Measurements from ENCODE around the gene FAM78A. TPM values are rescaled to one million over a fixed set of nuclear protein-coding genes. Genes with fewer than 3 reads are reported as not detected.

Gene FAM78A
- total and polyA plus RNA-seq, 7 donors = 4.3 to 17.6 (median 11.5) TPM

DNA sequence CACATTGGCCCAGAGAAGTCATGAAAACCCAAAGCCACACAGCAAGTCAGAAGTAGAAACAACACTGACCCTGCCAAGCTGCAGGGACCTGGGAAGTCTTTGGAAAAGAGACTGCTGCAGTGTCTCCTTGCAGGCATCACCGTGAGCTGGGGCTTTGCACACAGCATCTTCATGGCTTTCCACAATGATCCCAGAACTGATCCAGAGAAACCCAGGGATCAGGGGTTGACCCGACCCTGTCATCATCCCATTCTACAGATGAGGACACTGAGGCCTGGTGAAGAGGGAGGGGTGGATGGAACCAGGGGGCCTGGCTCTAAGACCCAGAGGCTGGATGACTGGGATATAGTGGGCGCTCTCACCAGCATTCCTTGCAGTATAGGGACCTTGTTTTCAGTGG is 4.3 kb upstream of the FAM78A start:
- no peak for DNase-seq
- intact Hi-C loops (cut with DNase I) = no loop called here

DNA sequence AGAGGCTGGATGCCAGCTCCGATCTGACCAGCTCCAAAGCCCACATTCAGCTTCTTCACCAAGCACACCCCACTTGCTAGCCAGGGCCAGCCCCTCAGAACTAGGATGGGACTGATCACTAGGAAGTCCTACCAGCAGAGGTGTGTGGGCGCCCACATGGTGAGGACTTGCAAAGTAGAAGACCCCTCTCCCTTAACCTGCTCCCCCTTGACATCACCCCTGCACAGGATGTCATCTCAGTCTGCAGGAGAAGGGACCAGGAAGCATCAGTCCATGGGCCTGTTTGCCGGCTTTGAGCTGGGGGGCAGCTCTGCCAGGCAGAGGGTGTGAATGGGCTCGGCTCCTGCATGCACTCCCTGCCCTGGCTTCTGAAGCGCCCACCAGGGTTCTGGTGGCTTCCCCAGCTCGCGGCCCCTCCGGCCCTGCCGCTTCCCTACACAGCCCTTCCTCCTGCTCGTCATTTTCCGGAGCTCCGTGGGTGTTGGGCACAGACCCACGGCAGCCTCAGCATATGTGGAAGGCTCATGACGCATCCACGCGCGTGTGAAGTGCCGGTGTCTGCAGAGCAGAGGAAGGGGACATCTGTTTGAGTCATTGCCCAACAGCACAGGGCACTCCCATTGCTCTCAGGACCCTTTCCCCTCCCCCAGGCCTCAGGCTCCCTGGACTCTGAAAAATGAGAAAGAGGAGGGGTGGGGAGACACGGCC is 3.7 kb upstream of the FAM78A start:
- peaks cover 28% of the 10 kb centered on the region for H3K4me1 ChIP-seq
- no peaks in the 10 kb centered on the region for H3K27me3 ChIP-seq (ENCODE audit: insufficient read depth in 3 of 3, low read length in 2 of 3)
- no peak for ATAC-seq
- H3K27ac ChIP-seq = peak overlapping the region; percentile 98
- TF ChIP-seq, protein P1, sequence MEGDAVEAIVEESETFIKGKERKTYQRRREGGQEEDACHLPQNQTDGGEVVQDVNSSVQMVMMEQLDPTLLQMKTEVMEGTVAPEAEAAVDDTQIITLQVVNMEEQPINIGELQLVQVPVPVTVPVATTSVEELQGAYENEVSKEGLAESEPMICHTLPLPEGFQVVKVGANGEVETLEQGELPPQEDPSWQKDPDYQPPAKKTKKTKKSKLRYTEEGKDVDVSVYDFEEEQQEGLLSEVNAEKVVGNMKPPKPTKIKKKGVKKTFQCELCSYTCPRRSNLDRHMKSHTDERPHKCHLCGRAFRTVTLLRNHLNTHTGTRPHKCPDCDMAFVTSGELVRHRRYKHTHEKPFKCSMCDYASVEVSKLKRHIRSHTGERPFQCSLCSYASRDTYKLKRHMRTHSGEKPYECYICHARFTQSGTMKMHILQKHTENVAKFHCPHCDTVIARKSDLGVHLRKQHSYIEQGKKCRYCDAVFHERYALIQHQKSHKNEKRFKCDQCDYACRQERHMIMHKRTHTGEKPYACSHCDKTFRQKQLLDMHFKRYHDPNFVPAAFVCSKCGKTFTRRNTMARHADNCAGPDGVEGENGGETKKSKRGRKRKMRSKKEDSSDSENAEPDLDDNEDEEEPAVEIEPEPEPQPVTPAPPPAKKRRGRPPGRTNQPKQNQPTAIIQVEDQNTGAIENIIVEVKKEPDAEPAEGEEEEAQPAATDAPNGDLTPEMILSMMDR (IDR thresholded peaks at IDR 0.05) = no peak
- H3K9me3 ChIP-seq = no peaks in the 10 kb centered on the region
- 62 to 69% (median 69%) methylated on average over 18 to 19 of the region's 19 CpGs for WGBS, 3 donors
- H3K4me3 ChIP-seq = no peak overlapping the region
- peak in 1 of 2 donors; percentile 61 for DNase-seq
- intact Hi-C loops (cut with DNase I) = loop anchor here in 1 of 2 donors (5.0 kb wide), 1 partner anchor 103 kb away; no protein-coding TSS in a partner anchor
- no peaks in the 10 kb centered on the region for H3K36me3 ChIP-seq (ENCODE audit: insufficient read depth in 1 of 2, low read depth in 1 of 2)

More for the DNA sequence above, 4.3 kb upstream of the FAM78A start:
- TF ChIP-seq, protein P1 (IDR thresholded peaks at IDR 0.05) = no peak
- 78 to 90% (median 80%) methylated on average over 3 of the region's 3 CpGs for whole genome bisulfite sequencing, 3 donors
- Histone ChIP-seq H3K4me1 (peaks cover 24% of the 10 kb centered on the region), H3K9me3 (no peaks in the 10 kb centered on the region), H3K27me3 (ENCODE audit: insufficient read depth in 3 of 3, low read length in 2 of 3) (no peaks in the 10 kb centered on the region), H3K36me3 (ENCODE audit: insufficient read depth in 1 of 2, low read depth in 1 of 2) (no peaks in the 10 kb centered on the region), H3K4me3 (no peak overlapping the region), H3K27ac (no peak overlapping the region)
- ATAC-seq = no peak

GRCh38 chr9:131279196-131279862 is 3.0 kb upstream of the FAM78A start:
- TF ChIP-seq, protein P1 (IDR thresholded peaks at IDR 0.05) = no peak
- peak overlapping the region; percentile 98 for H3K27ac ChIP-seq
- no peaks in the 10 kb centered on the region for H3K36me3 ChIP-seq (ENCODE audit: insufficient read depth in 1 of 2, low read depth in 1 of 2)
- DNase-seq = peak in 1 of 2 donors; percentile 56
- intact Hi-C loops (cut with DNase I) = loop anchor here in 1 of 2 donors (5.0 kb wide), 1 partner anchor 102 kb away; no protein-coding TSS in a partner anchor
- H3K4me3 ChIP-seq = no peak overlapping the region
- no peaks in the 10 kb centered on the region for H3K27me3 ChIP-seq (ENCODE audit: insufficient read depth in 3 of 3, low read length in 2 of 3)
- ATAC-seq = no peak
- peaks cover 31% of the 10 kb centered on the region for H3K4me1 ChIP-seq
- 57 to 72% (median 65%) methylated on average over 11 of the region's 11 CpGs for WGBS, 3 donors
- H3K9me3 ChIP-seq = no peaks in the 10 kb centered on the region

GRCh38 chr9:131278702-131279111 is 2.4 kb upstream of the FAM78A start:
- intact Hi-C loops (cut with DNase I) = loop anchor here in 1 of 2 donors (5.0 kb wide), 1 partner anchor 101 kb away; no protein-coding TSS in a partner anchor
- H3K27ac ChIP-seq = peak overlapping the region; percentile 98
- ATAC-seq (no peak), DNase-seq (peak in 1 of 2 donors; percentile 56)
- no peaks in the 10 kb centered on the region for H3K36me3 ChIP-seq (ENCODE audit: insufficient read depth in 1 of 2, low read depth in 1 of 2)
- no peaks in the 10 kb centered on the region for H3K9me3 ChIP-seq
- 57 to 65% (median 58%) methylated on average over 10 of the region's 10 CpGs for WGBS, 3 donors
- no peaks in the 10 kb centered on the region for H3K27me3 ChIP-seq (ENCODE audit: insufficient read depth in 3 of 3, low read length in 2 of 3)
- no peak overlapping the region for H3K4me3 ChIP-seq
- TF ChIP-seq, protein P1 (IDR thresholded peaks at IDR 0.05) = no peak
- H3K4me1 ChIP-seq = peaks cover 37% of the 10 kb centered on the region

All from psoas muscle (tissue), 8 donors.